ENCODE data around the gene VKORC1L1. TPM values are rescaled to one million over a fixed set of nuclear protein-coding genes. Genes with fewer than 3 reads are reported as not detected.
"Not testable (repeated sequence)": the region's sequence is repeated elsewhere in the genome, so short reads cannot be mapped to it uniquely, and the experiment has no call there.

Gene VKORC1L1
- total and polyA plus RNA-seq, 9 of the 15 experiments (the other 6 are each of a cell fraction or from before 2014, with no cell fraction given) = 6.8 to 36.5 (median 19.3) TPM

DNA sequence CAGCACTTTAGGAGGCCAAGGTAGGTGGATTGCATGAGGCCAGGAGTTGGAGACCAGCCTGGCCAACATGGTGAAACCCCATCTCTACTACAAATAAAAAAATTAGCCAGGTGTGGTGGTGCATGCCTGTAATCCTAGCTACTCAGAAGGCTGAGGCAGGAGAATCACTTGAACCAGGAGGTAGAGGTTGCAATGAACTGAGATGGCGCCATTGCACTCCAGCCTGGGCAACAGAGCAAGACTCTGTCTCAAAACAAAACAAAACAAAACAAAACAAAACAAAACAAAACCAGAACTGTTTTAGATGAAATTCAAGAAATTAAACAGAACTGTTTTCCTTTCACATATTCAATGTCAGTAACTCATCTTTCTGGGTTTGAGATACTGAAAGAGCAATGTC lies 115.6 kb downstream of the VKORC1L1 start:
- H4K20me1 ChIP-seq (replicated peaks; ENCODE audit: control insufficient read depth, insufficient read depth, low read length); H3K27ac ChIP-seq (ENCODE audit: extremely low read depth, low read depth, low read length); intact Hi-C loops (cut with micrococcal nuclease); H3K4me1 ChIP-seq (replicated peaks in 1 of 2; ENCODE audit: control insufficient read depth in 2 of 2, insufficient read depth in 2 of 2, low read length in 2 of 2); H3K79me2 ChIP-seq (ENCODE audit: control insufficient read depth, insufficient read depth, low read length); in situ Hi-C loops (cut with MboI); CTCF ChIA-PET (ENCODE audit: low intra/inter-chr PET ratio); H3K27me3 ChIP-seq (ENCODE audit: control insufficient read depth in 2 of 2, insufficient read depth in 2 of 2, low read length in 2 of 2); H3K9me1 ChIP-seq (ENCODE audit: control insufficient read depth, insufficient read depth, low read length); BruUV-seq (replicated peaks); POLR2A ChIA-PET; H3K4me3 ChIP-seq; H3K9ac ChIP-seq (ENCODE audit: insufficient read depth in 1 of 2, low read depth in 2 of 2, low read length in 2 of 2); DNase-seq (ENCODE audit: extremely low read depth in 1 of 4, low spot score in 3 of 4); H3K9me3 ChIP-seq (replicated peaks; ENCODE audit: control insufficient read depth, insufficient read depth, low read depth, low read length); FAIRE-seq; H3K36me3 ChIP-seq (ENCODE audit: control insufficient read depth, insufficient read depth, low read length): not testable (repeated sequence)
- Histone ChIP-seq H3K4me2 (ENCODE audit: insufficient read depth, low read length) (peak overlapping the region; percentile 59), H2AFZ (ENCODE audit: low read depth, low read length) (peak overlapping the region; percentile 63)
- WGBS (ENCODE audit: insufficient coverage, low coverage, missing lambda C conversion rate) = 67% methylated on average over 1 of the region's 1 CpG
- peak; percentile 33 for ATAC-seq
- TF ChIP-seq, protein P1, sequence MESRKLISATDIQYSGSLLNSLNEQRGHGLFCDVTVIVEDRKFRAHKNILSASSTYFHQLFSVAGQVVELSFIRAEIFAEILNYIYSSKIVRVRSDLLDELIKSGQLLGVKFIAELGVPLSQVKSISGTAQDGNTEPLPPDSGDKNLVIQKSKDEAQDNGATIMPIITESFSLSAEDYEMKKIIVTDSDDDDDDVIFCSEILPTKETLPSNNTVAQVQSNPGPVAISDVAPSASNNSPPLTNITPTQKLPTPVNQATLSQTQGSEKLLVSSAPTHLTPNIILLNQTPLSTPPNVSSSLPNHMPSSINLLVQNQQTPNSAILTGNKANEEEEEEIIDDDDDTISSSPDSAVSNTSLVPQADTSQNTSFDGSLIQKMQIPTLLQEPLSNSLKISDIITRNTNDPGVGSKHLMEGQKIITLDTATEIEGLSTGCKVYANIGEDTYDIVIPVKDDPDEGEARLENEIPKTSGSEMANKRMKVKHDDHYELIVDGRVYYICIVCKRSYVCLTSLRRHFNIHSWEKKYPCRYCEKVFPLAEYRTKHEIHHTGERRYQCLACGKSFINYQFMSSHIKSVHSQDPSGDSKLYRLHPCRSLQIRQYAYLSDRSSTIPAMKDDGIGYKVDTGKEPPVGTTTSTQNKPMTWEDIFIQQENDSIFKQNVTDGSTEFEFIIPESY (CRISPR knock-in tag; IDR thresholded peaks at IDR 0.05) = peak; percentile 85
- TF ChIP-seq, protein P2, sequence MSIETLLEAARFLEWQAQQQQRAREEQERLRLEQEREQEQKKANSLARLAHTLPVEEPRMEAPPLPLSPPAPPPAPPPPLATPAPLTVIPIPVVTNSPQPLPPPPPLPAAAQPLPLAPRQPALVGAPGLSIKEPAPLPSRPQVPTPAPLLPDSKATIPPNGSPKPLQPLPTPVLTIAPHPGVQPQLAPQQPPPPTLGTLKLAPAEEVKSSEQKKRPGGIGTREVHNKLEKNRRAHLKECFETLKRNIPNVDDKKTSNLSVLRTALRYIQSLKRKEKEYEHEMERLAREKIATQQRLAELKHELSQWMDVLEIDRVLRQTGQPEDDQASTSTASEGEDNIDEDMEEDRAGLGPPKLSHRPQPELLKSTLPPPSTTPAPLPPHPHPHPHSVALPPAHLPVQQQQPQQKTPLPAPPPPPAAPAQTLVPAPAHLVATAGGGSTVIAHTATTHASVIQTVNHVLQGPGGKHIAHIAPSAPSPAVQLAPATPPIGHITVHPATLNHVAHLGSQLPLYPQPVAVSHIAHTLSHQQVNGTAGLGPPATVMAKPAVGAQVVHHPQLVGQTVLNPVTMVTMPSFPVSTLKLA (conservative IDR thresholded peaks at IDR 0.05) = 0 out of 4 replicates have a peak, but pooled peaks of 1 of the 2 experiments have one; percentile 7
- TF ChIP-seq HDAC2 (IDR thresholded peaks at IDR 0.05) (0 out of 2 replicates have a peak, but pooled peaks have one; percentile 10), BCOR (IDR thresholded peaks at IDR 0.05) (peak; percentile 65), ZNF121 (CRISPR knock-in tag; conservative IDR thresholded peaks at IDR 0.05) (peak; percentile 84), FOXK2 (conservative IDR thresholded peaks at IDR 0.05 in 1 of 2, IDR thresholded peaks at IDR 0.05 in 1 of 2; ENCODE audit: low read depth in 2 of 2) (0 out of 4 replicates have a peak, but pooled peaks of 1 of the 2 experiments have one; percentile 2), ZNF232 (CRISPR knock-in tag; IDR thresholded peaks at IDR 0.05) (peak; percentile 30; the same call in 1 of the 2 replicates)
